HepG2 (cell line): ENCODE results near the gene ONECUT1. TPM values are rescaled to one million over a fixed set of nuclear protein-coding genes. Genes with fewer than 3 reads are reported as not detected.

Experiments used
- ATAC-seq: fragments of 200-7000 bp; cut with Tn5 transposase; 3 replicates; pipeline ENCODE4 v1.9.1; 2020; ENCODE audit warnings: mild to moderate bottlenecking, moderate library complexity
- BruUV-seq: library from RNA; stranded (reverse); fragments of 400-500 nt; replicated peaks from 2 replicates; lab custom pipeline; 2021; lab: Mats Ljungman, UMichigan
- CTCF ChIA-PET: fragments of 300-600 bp; formaldehyde crosslinking; extraction: SDS; loops from one replicate; lab custom pipeline; 2021; ENCODE audit warnings: low total read pairs, inconsistent platforms, low intra/inter-chr PET ratio; lab: Yijun Ruan, JAX
- POLR2A ChIA-PET: fragments of 350-600 bp; sonication (Branson Sonifier 250); formaldehyde crosslinking; loops from one replicate; lab custom pipeline; 2020; ENCODE audit warnings: antibody characterized with exemption, inconsistent platforms; lab: Yijun Ruan, JAX
- DNase-seq: peaks from one replicate; pipeline ENCODE4 v3.0.0-alpha.2; 2015; ENCODE audit warnings: low spot score
- FAIRE-seq: peaks from 3 replicates; lab custom pipeline; 2011; peaks lifted over from hg19 to GRCh38; lab: Jason Lieb, UNC
- H2AFZ ChIP-seq: one replicate; pipeline ENCODE4 v1.6.1; 2011; ENCODE audit warnings: low read length, inconsistent platforms
- H3K27ac ChIP-seq: fragments of 300-600 bp; 3 replicates; pipeline ENCODE4 v1.8.0; 2011; ENCODE audit warnings: mixed run types, mild to moderate bottlenecking, mixed read lengths, low read length, inconsistent platforms; ENCODE audit not compliant: insufficient read depth; ENCODE audit errors: extremely low read length
- H3K27me3 ChIP-seq, 2 experiments: fragments of 200-600 bp in 1 of 2; 2 replicates in 1 of 2; 3 replicates in 1 of 2; pipeline versions ENCODE4 v1.6.0 to v1.8.0; 2011; ENCODE audit warnings: low read length in 2 of 2, mild to moderate bottlenecking in 2 of 2, moderate library complexity in 2 of 2, inconsistent platforms in 1 of 2; ENCODE audit not compliant: insufficient read depth in 2 of 2, control insufficient read depth in 1 of 2
- H3K36me3 ChIP-seq, 2 experiments: fragments of 200-600 bp in 1 of 2; replicated peaks in 1 of 2; 2 replicates in 1 of 2; 3 replicates in 1 of 2; pipeline versions ENCODE4 v1.5.1 to v1.8.0; 2011; ENCODE audit warnings: low read length in 2 of 2, inconsistent platforms in 1 of 2; ENCODE audit not compliant: insufficient read depth in 2 of 2, control insufficient read depth in 1 of 2
- H3K4me1 ChIP-seq: 2 replicates; pipeline ENCODE4 v1.5.1; 2012; ENCODE audit warnings: low read length, inconsistent platforms; ENCODE audit not compliant: insufficient read depth
- H3K4me2 ChIP-seq: 2 replicates; pipeline ENCODE4 v1.6.0; 2011; ENCODE audit warnings: low read depth, low read length, inconsistent platforms
- H3K4me3 ChIP-seq, 3 experiments: fragments of 200-600 bp in 1 of 3; sonication (generic), shearing (Covaris generic) in 1 of 3; replicated peaks in 1 of 3; 2 replicates each; pipeline ENCODE4 v1.5.1; 2011 to 2016; ENCODE audit warnings: low read length in 3 of 3, inconsistent platforms in 2 of 3, low read depth in 2 of 3, mild to moderate bottlenecking in 2 of 3, control low read depth in 1 of 3, mixed read lengths in 1 of 3; ENCODE audit not compliant: insufficient read depth in 1 of 3
- H3K79me2 ChIP-seq: one replicate; pipeline ENCODE4 v1.6.1; 2011; ENCODE audit warnings: low read length, inconsistent platforms; ENCODE audit not compliant: insufficient read depth
- H3K9ac ChIP-seq: 2 replicates; pipeline ENCODE4 v1.6.0; 2011; ENCODE audit warnings: mild to moderate bottlenecking, low read depth, low read length, inconsistent platforms; ENCODE audit not compliant: insufficient read depth
- H3K9me3 ChIP-seq: 2 replicates; pipeline ENCODE4 v1.5.1; 2012; ENCODE audit warnings: mild to moderate bottlenecking, low read length
- H4K20me1 ChIP-seq: 2 replicates; pipeline ENCODE4 v1.6.0; 2011; ENCODE audit warnings: inconsistent platforms, mild to moderate bottlenecking, low read length, moderate library complexity; ENCODE audit not compliant: insufficient read depth
- HDAC6 ChIP-seq: fragments of 200-600 bp; sonication (generic); IDR thresholded peaks from 2 replicates; pipeline ENCODE4 v1.7.0; 2017; ENCODE audit warnings: mild to moderate bottlenecking, antibody characterized with exemption, low read length, low read depth
- ISL2 ChIP-seq: sonication (generic); formaldehyde crosslinking; IDR thresholded peaks from 2 replicates; pipeline ENCODE4 v1.5.0; 2020; ENCODE audit warnings: missing genetic modification reagents
- SRSF1 ChIP-seq: fragments of 200-400 bp; formaldehyde crosslinking; optimal IDR thresholded peaks from 2 replicates; pipeline ENCODE3; 2017; ENCODE audit warnings: mild to moderate bottlenecking, low read depth, low read length, moderate library complexity
- TEAD2 ChIP-seq: sonication (generic); formaldehyde crosslinking; IDR thresholded peaks from 2 replicates; pipeline ENCODE4 v1.9.0; 2021; ENCODE audit warnings: missing genetic modification reagents
- ZBTB25 ChIP-seq: IDR thresholded peaks from 2 replicates; pipeline ENCODE4 v1.6.1; 2018; ENCODE audit warnings: missing genetic modification reagents
- ZNF12 ChIP-seq: sonication (generic); formaldehyde crosslinking; IDR thresholded peaks from 2 replicates; pipeline ENCODE4 v1.5.0; 2020; ENCODE audit warnings: missing genetic modification reagents
- ZNF260 ChIP-seq: sonication (generic); formaldehyde crosslinking; IDR thresholded peaks from 2 replicates; pipeline ENCODE4 v1.4.0; 2020; ENCODE audit warnings: missing genetic modification reagents, low read depth, mild to moderate bottlenecking, borderline replicate concordance
- ZNF460 ChIP-seq: sonication (generic); formaldehyde crosslinking; IDR thresholded peaks from 2 replicates; pipeline ENCODE4 v1.5.1; 2020; ENCODE audit warnings: missing genetic modification reagents, mild to moderate bottlenecking, borderline replicate concordance
- WGBS: methylation state at CpG from one replicate; pipeline ENCODE4 v1.1.6; 2017; ENCODE audit warnings: low lambda C conversion rate; 5-methylcytosine and 5-hydroxymethylcytosine counted together
- in situ Hi-C: cut with HindIII; loops from 2 replicates; pipeline ENCODE4 v1.10.0; 2017; ENCODE audit warnings: low pct_unique_long_range_greater_than_20kb; ENCODE audit not compliant: extremely low pct_ligation_motif_present
- intact Hi-C: fragments of 100-400 bp; cut with micrococcal nuclease; formaldehyde crosslinking; loops from one replicate; pipeline ENCODE4 v1.10.0; 2022; ENCODE audit not compliant: unreplicated experiment
- polyA plus RNA-seq, 8 experiments: library from polyadenylated mRNA; depleted of rRNA in 3 of 8; stranded (reverse) in 7 of 8; unstranded in 1 of 8; fragments of >200 nt; fragmentation: Illumina TruSeq in 4 of 8; extraction: Trizol in 4 of 8; gene quantifications; 2 replicates each; pipeline versions ENCODE4 v1.2.1 to v1.2.3, GENCODE V29; 2011 to 2016; ENCODE audit warnings: low read depth in 4 of 8, missing spikeins in 1 of 8, mixed read lengths in 1 of 8; ENCODE audit not compliant: insufficient read depth in 1 of 8
- total RNA-seq, 5 experiments: library from RNA; depleted of rRNA; stranded (reverse); fragments of >200 nt; fragmentation: Illumina TruSeq; extraction: Trizol; gene quantifications; 2 replicates each; pipeline ENCODE4 v1.2.3, GENCODE V29; 2016; ENCODE audit warnings: low read depth in 1 of 5
- TF ChIP-seq, protein P1 (sequence below): sonication (generic); formaldehyde crosslinking; IDR thresholded peaks from 2 replicates; pipeline ENCODE4 v1.5.1; 2020; ENCODE audit warnings: mild to moderate bottlenecking, missing genetic modification reagents, moderate library complexity
- TF ChIP-seq, protein P2 (sequence below): sonication (generic); formaldehyde crosslinking; IDR thresholded peaks from 2 replicates; pipeline ENCODE4 v1.9.0; 2021; ENCODE audit warnings: missing genetic modification reagents, borderline replicate concordance

ONECUT1 gene
- total and polyA plus RNA-seq, 2 of the 13 experiments (the other 11 are each of a cell fraction or from before 2014, with no cell fraction given), result 3.5 to 9.1 TPM

- TF ChIP-seq HDAC6, result no peak
- TF ChIP-seq, protein P1, sequence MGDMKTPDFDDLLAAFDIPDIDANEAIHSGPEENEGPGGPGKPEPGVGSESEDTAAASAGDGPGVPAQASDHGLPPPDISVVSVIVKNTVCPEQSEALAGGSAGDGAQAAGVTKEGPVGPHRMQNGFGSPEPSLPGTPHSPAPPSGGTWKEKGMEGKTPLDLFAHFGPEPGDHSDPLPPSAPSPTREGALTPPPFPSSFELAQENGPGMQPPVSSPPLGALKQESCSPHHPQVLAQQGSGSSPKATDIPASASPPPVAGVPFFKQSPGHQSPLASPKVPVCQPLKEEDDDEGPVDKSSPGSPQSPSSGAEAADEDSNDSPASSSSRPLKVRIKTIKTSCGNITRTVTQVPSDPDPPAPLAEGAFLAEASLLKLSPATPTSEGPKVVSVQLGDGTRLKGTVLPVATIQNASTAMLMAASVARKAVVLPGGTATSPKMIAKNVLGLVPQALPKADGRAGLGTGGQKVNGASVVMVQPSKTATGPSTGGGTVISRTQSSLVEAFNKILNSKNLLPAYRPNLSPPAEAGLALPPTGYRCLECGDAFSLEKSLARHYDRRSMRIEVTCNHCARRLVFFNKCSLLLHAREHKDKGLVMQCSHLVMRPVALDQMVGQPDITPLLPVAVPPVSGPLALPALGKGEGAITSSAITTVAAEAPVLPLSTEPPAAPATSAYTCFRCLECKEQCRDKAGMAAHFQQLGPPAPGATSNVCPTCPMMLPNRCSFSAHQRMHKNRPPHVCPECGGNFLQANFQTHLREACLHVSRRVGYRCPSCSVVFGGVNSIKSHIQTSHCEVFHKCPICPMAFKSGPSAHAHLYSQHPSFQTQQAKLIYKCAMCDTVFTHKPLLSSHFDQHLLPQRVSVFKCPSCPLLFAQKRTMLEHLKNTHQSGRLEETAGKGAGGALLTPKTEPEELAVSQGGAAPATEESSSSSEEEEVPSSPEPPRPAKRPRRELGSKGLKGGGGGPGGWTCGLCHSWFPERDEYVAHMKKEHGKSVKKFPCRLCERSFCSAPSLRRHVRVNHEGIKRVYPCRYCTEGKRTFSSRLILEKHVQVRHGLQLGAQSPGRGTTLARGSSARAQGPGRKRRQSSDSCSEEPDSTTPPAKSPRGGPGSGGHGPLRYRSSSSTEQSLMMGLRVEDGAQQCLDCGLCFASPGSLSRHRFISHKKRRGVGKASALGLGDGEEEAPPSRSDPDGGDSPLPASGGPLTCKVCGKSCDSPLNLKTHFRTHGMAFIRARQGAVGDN (CRISPR knock-in tag), result 0 out of 2 replicates have a peak, but pooled peaks have one; percentile 9
Measured at GRCh38 chr15:52798529-52799101, 8.5 kb upstream of the ONECUT1 start (continued).

DNA sequence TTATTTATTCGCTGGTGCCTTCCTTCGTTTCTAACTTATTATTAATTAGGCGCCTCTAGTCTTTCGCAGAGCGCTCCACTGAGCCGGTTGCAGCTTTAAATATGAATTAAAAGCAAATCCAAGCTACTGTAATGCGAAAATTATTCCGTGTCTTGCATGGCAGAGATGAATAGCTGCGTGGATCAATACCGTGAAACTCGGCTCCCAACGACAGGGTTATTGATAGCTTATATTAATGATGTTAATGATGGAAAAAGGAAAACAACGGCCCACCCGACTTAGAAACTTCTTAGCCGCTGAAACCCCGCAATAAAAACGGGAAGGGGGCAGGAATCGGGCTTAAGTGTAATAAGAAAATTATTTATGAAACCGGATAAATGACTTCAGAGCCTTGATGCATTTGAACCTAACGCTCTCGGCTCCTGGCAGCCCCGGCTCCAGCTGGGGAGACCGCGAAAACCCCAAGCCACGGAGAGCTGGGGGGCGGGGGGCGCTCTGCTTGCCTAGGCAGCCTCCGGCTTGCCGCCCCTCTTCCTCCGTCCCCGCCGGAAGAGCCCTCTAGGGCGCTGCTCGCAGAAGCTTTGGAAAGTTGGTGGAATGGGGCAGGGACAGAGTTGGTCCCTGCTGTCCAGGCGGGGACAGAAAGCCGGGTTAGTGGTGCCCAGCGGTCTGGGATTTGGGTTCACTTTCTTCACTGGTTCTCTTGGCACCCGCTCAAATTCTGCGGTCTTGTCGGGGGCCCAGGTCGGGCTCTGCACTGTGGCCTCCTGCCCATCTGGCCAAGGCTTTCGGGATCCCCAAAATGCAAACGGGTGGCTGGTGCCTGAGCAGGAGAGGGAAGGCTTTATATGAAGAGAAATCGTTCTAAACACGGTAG lies 7.7 kb upstream of the ONECUT1 start:
- no peak overlapping the region for H3K27ac ChIP-seq
- no TSS peak for BruUV-seq
- H3K36me3 ChIP-seq, result no peaks in the 10 kb centered on the region
- no peak overlapping the region for H3K4me2 ChIP-seq
- POLR2A ChIA-PET, result no interaction called here
- WGBS, result 73% methylated on average over 36 of the region's 45 CpGs
- peaks cover 22% of the 10 kb centered on the region for H3K4me1 ChIP-seq
- H3K9ac ChIP-seq, result no peak overlapping the region
- H3K4me3 ChIP-seq, result no peak overlapping the region
- TF ChIP-seq ZNF260 (CRISPR knock-in tag) (no peak), ZNF460 (CRISPR knock-in tag) (no peak), TEAD2 (CRISPR knock-in tag) (no peak), ZBTB25 (no peak), ZNF12 (no peak), SRSF1 (no peak), ISL2 (CRISPR knock-in tag) (no peak)
- TF ChIP-seq, protein P2, sequence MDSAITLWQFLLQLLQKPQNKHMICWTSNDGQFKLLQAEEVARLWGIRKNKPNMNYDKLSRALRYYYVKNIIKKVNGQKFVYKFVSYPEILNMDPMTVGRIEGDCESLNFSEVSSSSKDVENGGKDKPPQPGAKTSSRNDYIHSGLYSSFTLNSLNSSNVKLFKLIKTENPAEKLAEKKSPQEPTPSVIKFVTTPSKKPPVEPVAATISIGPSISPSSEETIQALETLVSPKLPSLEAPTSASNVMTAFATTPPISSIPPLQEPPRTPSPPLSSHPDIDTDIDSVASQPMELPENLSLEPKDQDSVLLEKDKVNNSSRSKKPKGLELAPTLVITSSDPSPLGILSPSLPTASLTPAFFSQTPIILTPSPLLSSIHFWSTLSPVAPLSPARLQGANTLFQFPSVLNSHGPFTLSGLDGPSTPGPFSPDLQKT (CRISPR knock-in tag), result no peak
- TF ChIP-seq, all 625 proteins: peak for 0
- CTCF ChIA-PET, result no interaction called here
- no peak overlapping the region for H2AFZ ChIP-seq
- no peaks in the 10 kb centered on the region for H3K9me3 ChIP-seq
- H3K79me2 ChIP-seq, result no peaks in the 10 kb centered on the region
- in situ Hi-C loops (no loop called here), intact Hi-C loops (no loop called here)
- H3K27me3 ChIP-seq, result peaks cover 11 to 75% of the 10 kb centered on the region in 2 experiments
- no peaks in the 10 kb centered on the region for H4K20me1 ChIP-seq
- FAIRE-seq, result no peak
- no peak for ATAC-seq
- no peak for DNase-seq
